ENCODE measurements around the gene THSD4.

DNA sequence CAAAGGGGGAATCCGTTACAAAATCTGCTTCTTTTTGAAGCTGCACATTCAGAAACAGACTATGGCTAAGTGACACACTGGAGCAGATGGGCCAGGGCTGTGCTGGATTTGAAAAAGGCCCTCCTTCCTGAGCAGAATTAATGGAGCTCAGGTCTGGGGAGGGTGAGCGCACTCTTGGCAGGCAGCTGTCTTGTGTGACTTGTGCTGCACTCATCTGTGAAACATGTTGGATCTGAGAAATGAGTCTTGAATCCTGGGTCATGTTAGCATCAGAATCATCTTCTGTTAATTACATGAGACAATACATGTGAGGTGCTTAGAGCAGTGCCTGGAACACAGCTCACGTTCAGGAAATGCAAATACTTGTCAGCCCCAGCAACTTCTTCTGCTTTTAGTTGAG is 219.6 kb downstream of the THSD4 start:
- TF ChIP-seq ZFP36 (IDR thresholded peaks at IDR 0.05; ENCODE audit: borderline replicate concordance, partially characterized antibody), result no peak
- TF ChIP-seq, protein P1, sequence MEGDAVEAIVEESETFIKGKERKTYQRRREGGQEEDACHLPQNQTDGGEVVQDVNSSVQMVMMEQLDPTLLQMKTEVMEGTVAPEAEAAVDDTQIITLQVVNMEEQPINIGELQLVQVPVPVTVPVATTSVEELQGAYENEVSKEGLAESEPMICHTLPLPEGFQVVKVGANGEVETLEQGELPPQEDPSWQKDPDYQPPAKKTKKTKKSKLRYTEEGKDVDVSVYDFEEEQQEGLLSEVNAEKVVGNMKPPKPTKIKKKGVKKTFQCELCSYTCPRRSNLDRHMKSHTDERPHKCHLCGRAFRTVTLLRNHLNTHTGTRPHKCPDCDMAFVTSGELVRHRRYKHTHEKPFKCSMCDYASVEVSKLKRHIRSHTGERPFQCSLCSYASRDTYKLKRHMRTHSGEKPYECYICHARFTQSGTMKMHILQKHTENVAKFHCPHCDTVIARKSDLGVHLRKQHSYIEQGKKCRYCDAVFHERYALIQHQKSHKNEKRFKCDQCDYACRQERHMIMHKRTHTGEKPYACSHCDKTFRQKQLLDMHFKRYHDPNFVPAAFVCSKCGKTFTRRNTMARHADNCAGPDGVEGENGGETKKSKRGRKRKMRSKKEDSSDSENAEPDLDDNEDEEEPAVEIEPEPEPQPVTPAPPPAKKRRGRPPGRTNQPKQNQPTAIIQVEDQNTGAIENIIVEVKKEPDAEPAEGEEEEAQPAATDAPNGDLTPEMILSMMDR (IDR thresholded peaks at IDR 0.05), result no peak
- no peak for TF ChIP-seq POLR2A (IDR thresholded peaks at IDR 0.05; ENCODE audit: low read length)
- TF ChIP-seq RARB (CRISPR knock-in tag; IDR thresholded peaks at IDR 0.05), result no peak
- no peak for TF ChIP-seq CBX2 (IDR thresholded peaks at IDR 0.05; ENCODE audit: borderline replicate concordance, low read depth)
- no peak for TF ChIP-seq MAZ (IDR thresholded peaks at IDR 0.05; ENCODE audit: borderline replicate concordance, low read depth, low read length)
- TF ChIP-seq ZNF302 (CRISPR knock-in tag; IDR thresholded peaks at IDR 0.05), result no peak
- TF ChIP-seq, protein P2, sequence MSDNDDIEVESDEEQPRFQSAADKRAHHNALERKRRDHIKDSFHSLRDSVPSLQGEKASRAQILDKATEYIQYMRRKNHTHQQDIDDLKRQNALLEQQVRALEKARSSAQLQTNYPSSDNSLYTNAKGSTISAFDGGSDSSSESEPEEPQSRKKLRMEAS (IDR thresholded peaks at IDR 0.05), result no peak

All from A549 (cell line).